Stimulated activated CD8-positive, alpha-beta memory T cell treated with anti-CD3 and anti-CD28 coated beads, Interleukin-12 subunit alpha, Interleukin-12 subunit beta, amount 100 ng/mL, for 24 hours (primary cell): ENCODE measurements around the gene TIGD2.
A peak's percentile ranks its signal among the peaks of the same experiment; 100 is the strongest.

Experiments used
- DNase-seq: peaks from one replicate; pipeline ENCODE4 v3.0.0-alpha.2; 2020; ENCODE audit errors: extremely low read depth

TIGD2 gene

GRCh38 chr4:89110986-89111832 is at the start of gene TIGD2:
TSS of gene TIGD2 (plus strand) at chr4:89111533. CDS start at chr4:89112975, 1,442 bp downstream.
- peak; percentile 81 for DNase-seq

- DNase-seq: no peak
Observed at GRCh38 chr4:89064848-89065247, 46.5 kb upstream of the TIGD2 start.

- DNase-seq: no peak
Observed at GRCh38 chr4:89067417-89067816, 43.9 kb upstream of the TIGD2 start.

DNA sequence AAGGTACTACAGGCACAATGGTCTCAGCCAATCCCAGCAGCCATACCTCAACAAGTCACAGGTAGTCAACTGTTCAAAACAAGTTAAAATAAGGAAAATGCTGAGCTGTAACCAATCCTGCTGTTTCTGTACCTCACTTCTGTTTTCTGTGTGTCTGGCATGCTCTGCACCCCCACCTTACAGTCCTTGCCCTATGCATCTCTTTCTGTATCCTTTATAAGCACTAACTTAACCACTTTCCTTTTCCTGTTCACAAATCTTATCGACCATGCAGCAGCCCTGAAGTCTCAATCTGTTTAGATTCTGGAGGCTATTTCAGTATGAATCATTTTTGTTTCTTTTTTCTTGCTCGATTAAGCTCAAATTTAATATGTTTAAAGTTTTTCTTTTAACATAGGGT is 41.9 kb upstream of the TIGD2 start:
- DNase-seq: no peak

DNA sequence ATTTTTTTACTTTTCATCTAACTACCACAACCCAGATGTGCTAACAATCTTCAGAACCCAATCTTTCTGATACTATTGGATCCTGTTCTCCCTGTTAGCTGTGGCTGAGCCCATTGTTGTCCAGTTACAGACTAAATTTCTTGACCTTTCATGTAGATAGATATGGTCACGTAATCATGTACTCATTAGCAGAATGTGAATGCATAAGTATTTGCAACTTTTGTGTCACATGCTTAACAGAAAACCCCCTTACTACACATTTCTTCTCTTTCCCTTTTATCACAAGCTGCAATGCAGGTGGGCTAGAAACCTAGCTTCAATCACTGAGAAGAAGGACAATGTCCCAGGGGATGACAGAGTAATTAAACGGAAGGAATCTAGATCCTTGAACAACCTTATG is 41.3 kb upstream of the TIGD2 start:
- DNase-seq: no peak

DNA sequence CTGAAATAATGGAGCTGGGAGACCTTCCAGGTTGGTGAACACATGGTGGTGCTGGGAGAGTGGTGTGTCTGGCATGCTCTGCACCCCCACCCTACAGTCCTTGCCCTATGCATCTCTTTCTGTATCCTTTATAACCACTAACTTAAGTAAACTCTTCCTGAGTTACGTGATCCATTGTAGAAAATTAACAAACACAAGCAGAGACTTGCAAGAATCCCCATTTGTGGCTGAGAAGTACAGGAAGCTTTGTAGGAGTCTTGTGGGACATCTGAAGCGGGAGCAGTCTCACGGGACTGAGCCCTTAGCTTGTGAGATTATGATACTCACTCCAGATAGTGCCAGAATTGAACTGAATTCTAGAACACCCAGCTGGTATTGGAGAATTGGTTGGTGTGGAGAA is 40.0 kb upstream of the TIGD2 start:
- no peak for DNase-seq

- no peak for DNase-seq
Observed at GRCh38 chr4:89072921-89073320, 38.4 kb upstream of the TIGD2 start.

DNA sequence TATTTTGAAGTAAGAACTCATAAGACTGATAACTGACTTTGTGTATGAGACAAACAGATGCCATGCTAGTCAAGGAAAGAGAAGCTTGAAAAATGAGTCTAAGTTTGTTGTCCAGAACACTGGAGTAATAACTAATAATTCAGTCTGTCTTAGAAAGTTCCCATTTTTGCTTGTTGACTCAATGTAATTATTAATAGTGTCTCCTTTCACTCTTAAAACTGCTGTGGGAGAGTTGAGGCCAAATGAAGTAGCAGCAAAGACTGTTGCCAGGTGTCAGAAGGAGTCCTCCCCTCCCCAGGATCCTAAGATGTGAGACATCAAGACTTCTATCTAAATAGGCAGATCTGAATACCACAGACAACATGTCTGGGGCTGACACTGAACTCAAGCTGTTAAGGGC is 33.6 kb upstream of the TIGD2 start:
- DNase-seq: no peak

DNA sequence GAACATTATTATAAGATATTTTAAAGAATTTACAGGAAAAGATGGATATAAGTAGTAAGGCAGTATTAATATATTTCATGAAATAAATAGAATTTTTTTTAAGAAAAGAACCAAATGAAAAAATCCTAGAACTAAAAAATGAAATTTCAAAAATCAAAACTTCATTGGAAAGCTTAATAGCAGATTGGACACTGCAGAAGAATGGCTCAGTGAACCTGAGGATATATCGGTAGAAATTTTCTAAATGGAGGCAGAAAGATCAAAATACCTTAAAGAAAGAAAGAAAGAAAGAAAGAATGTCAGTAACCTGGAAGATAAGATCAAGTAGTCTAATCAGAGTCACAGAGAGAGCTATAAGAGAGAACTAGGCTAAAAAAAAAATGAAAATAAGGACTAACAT is 33.0 kb upstream of the TIGD2 start:
- DNase-seq: no peak

- DNase-seq: no peak
Observed at GRCh38 chr4:89099034-89099433, 12.3 kb upstream of the TIGD2 start.

DNA sequence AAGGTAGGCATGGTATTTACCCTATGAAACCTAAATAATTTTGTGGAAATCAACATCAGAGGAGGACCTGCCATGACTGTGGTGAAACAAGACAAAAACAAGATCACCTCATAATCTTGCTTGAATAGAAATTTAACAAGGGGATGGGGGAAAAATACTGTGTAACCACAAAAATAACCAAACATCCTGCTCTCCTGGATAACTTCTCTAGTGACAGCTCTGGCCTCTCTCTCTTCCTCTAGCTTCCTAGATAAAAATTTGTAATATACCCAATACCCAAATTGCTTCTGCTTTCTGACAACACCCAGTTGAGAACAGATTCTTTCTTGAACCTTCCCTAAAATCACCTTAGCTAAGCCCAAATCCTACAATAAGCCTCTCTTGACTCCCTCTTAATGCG is 11.9 kb upstream of the TIGD2 start:
- DNase-seq: no peak

GRCh38 chr4:89100853-89101252 is 10.5 kb upstream of the TIGD2 start:
- no peak for DNase-seq

DNA sequence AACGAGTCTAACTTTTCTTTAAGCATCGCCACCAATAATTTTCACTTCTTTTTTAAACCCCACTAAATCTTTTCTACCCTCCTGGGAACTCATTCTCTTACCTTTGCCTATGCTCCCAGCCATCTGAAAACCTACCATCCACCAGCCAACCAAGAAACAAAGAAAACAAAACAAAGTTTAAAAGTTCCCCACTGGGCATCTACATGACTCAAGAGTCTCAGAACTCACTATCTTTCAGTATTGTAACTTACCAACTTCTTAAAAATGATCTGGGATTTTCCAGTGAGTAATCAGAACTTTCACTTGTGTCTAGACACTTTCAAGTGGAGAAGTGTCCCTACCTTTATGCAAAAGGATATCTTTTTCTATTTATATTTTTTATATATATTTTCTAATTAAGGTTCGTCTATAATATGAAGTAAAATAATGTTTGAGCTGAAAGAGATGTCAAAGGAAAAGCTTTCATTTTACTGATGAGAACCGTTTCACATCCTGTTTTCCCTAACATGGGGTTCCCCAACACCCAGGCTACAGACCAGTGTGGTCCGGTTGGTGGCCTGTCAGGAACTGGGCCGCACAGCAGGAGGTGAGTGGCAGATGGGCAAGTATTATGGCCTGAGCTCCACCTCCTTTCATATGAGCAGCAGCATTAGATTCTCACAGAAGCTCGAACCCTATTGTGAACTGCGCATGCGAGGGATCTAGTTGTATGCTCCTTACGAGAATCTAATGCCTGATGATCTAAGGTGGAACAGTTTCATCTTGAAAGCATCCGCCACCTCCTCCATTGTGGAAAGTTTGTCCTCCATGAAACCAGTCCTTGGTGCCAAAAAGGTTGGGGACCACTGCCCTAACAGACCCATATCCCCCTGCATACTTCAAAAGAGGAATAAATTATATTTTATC is 9.8 kb upstream of the TIGD2 start:
- DNase-seq: no peak

GRCh38 chr4:89105726-89106125 is 5.6 kb upstream of the TIGD2 start:
- DNase-seq: no peak

DNA sequence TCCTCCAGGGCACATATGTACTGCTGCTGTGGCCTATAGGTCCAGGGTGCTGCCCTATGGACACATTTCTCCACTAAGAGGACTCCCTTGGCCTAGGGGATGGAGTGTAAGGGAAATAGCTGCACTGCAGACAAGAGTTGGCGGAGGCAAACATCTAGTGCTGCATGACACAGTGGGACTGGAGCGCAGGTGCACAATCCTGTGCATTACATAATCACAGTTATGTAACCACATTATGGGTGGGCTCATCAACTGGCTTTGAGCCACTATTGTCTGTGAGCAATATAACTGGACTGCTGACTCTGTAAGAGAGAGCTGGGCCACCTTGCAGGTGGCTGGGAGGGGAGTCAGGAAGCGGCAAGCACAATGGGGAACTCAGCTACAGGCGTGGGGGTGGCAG is 3.2 kb upstream of the TIGD2 start:
- DNase-seq: no peak

- no peak for DNase-seq
Observed at GRCh38 chr4:89109841-89110540, 1.3 kb upstream of the TIGD2 start.

DNA sequence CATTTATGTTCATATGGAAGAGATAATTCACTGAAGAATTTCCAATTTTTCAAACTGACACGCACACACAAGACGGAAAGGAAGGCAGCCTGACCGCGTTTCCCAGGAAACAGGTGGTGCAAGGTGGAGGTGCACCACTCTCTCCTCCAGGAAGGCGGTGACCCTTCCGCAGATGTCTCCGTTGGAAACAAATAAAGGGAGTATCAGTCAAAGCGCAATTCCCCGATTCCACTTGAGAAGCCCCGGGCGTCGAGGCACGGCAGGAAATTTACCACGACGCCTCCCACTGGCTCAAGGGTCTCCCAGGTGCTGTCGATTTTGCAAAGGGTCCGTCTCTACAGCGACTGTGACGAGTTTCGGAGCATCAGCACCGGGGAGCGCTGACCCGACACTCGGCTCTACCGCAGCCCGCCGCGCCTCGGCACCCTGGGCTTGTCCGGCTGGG is 770 bp upstream of the TIGD2 start:
- DNase-seq: no peak

GRCh38 chr4:89111833-89112563 is 665 bp downstream of the TIGD2 start:
- no peak for DNase-seq

DNA sequence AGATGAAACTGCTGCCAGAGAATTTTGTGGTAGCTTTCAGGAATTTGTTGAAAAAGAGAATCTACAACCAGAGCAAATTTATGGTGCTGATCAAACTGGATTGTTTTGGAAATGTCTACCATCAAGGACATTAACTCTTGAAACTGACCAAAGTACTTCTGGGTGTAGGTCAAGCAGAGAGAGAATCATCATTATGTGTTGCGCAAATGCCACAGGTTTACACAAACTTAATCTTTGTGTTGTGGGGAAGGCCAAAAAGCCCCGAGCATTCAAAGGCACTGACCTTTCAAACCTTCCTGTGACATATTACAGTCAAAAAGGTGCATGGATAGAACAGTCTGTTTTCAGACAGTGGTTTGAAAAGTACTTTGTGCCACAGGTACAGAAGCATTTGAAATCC is 2.1 kb downstream of the TIGD2 start:
- DNase-seq: no peak

DNA sequence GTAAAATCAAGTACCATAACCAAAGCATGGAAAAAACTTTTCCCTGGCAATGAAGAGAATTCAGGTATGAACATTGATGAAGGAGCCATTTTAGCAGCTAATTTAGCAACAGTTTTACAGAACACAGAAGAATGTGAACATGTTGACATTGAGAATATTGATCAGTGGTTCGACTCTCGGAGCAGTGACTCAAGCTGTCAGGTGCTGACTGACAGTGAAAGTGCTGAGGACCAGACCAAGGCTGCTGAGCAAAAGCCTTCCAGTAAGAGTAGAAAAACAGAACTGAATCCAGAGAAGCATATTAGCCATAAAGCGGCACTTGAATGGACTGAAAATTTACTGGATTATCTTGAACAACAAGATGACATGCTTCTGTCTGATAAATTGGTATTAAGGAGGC is 2.8 kb downstream of the TIGD2 start:
- DNase-seq: no peak

DNA sequence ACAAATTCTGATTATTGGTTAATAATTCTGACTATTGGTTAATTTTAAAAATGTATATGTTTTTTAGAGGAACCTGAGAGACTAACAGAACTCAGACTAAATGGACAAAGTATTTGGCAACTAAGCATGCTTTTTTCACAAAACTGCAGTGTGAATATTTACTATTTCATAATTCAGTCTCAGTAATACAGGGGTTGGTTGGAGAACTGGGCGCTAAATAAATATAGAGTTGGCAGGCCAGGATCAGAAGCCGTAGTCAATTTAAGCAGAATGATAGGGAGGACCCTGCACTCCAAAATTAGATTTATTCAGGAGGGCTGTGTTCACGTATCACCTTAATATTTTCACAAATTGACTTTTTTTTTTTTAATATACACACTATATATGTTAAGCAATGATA is 5.8 kb downstream of the TIGD2 start:
- DNase-seq: no peak

GRCh38 chr4:89119166-89119565 is 7.8 kb downstream of the TIGD2 start:
- no peak for DNase-seq
